GM13976 (cell line): Measurements from ENCODE around the gene RGS5.
"Not testable (repeated sequence)": the region's sequence is repeated elsewhere in the genome, so short reads cannot be mapped to it uniquely, and the experiment has no call there.

Experiments
- DNase-seq: peaks from one replicate; pipeline ENCODE4 v3.0.0; 2012; ENCODE audit warnings: low spot score
- in situ Hi-C: fragments of 300-500 bp; cut with MboI; formaldehyde crosslinking; loops from one replicate; pipeline ENCODE4 v1.12.0; 2022; ENCODE audit warnings: low sequenced_read_pairs, mixed read lengths, inconsistent platforms; ENCODE audit not compliant: unreplicated experiment
- TF ChIP-seq, protein P1 (sequence below): IDR thresholded peaks from 2 replicates; pipeline ENCODE4 v1.5.1; 2012; ENCODE audit warnings: borderline replicate concordance, mild to moderate bottlenecking; ENCODE audit not compliant: insufficient read depth; ENCODE audit errors: extremely low read depth, missing control alignments, control extremely low read depth

RGS5 gene, protein sequence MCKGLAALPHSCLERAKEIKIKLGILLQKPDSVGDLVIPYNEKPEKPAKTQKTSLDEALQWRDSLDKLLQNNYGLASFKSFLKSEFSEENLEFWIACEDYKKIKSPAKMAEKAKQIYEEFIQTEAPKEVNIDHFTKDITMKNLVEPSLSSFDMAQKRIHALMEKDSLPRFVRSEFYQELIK

DNA sequence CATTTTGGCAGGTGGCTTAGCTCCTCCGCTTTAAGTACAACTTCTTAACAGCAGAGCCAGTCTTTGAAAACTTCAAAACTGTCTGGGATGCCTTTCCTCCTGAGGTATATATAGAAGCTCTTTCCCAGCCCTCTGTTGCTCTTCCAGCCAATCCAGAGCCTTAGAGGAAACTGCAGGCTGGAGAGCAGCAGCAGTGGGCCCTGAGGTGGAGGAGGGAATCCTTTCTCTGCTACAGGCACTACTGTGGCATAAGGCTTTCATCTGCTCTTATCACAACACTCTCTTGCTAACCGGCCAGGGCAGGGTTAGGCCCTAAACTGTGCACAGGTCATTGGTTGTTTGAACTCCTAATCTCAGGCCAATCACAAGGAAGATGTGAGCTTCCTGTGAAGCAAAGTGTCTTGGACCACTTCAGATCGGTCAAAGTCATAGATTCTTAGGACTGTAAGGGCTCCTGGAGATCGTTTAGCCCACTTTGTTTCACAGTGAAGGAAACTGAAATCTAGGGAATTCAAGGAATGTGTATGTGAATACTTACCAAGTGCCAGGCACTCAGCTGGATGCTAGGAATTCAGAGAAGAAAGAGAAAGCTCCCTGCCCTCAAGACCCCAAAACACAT lies at the start of gene RGS5:
Gene RGS5 (minus strand): TSS at position 84 of the 619 bp plus-strand sequence. CDS start 81 bp downstream, at position 3.
- no peak for DNase-seq
- in situ Hi-C loops: no loop called here
- TF ChIP-seq, protein P1, sequence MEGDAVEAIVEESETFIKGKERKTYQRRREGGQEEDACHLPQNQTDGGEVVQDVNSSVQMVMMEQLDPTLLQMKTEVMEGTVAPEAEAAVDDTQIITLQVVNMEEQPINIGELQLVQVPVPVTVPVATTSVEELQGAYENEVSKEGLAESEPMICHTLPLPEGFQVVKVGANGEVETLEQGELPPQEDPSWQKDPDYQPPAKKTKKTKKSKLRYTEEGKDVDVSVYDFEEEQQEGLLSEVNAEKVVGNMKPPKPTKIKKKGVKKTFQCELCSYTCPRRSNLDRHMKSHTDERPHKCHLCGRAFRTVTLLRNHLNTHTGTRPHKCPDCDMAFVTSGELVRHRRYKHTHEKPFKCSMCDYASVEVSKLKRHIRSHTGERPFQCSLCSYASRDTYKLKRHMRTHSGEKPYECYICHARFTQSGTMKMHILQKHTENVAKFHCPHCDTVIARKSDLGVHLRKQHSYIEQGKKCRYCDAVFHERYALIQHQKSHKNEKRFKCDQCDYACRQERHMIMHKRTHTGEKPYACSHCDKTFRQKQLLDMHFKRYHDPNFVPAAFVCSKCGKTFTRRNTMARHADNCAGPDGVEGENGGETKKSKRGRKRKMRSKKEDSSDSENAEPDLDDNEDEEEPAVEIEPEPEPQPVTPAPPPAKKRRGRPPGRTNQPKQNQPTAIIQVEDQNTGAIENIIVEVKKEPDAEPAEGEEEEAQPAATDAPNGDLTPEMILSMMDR: no peak

DNA sequence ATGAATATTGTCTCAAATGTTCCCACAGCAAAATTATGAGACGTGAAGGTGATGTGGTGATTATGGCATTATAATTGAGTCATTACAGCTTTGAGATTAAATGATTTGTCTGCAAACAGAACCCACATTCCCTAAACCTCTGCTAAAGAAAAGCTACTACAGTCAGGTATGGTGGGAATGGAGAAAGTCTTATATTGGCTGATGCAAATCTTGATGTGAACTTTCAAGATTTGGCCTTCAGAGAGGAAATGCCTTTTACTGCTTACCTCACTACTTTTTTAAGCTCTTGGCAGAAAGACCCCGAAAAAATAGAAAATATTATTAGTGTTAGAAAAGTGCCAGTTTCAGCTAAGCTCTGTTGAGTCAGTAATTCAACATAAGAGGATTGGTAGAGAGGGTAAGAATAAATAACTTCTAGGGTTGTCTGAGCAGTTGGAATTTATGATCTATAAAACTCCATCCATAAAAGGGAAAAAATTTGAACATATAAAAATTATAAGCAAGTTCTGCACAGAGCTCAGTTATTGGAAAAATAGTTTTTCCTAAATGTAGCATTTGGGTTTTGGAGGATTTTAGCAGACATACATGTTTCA lies 47.8 kb upstream of the RGS5 start:
- DNase-seq: no peak
- in situ Hi-C loops: no loop called here
- TF ChIP-seq, protein P1: no peak

DNA sequence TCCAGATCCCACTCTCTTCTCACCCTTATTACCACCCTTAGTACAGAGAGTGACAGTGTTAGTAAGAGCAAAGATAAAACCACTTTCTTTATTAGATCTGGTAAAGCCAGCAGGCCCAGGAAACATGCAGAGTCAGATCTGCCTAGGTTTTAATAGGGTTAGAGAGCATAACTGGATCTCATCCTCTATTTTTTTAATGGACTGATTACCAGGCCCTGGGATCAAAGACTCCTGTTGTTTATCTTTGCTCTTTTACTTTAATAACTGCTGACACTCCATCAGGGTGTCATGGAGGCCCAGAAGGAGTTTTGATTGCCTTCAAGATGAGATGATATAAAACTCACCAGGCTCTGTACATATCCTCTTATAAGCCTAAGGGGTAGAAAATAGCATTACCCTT lies 45.3 kb upstream of the RGS5 start:
- TF ChIP-seq, protein P1: no peak

DNA sequence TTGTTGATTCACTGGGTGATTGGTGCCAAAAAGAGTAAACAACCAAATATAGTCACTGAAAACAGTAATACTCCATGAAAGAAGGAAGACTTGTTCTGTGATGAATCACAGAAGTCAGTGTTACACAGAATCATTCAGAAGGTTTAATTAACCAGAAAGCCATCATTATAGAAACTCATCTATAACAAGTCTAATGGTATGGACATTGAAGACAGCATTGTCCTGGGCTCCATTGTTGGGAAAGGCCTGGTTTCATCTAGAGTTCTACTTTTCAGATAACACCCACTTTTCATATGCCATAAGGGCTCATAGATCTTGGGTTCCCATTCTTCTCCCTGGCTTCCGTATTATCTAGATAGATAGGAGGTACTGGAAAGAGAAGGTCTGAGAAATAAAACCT lies 41.9 kb upstream of the RGS5 start:
- in situ Hi-C loops, DNase-seq: not testable (repeated sequence)

More for the DNA sequence above, 45.3 kb upstream of the RGS5 start:
- no peak for DNase-seq
- in situ Hi-C loops: no loop called here

DNA sequence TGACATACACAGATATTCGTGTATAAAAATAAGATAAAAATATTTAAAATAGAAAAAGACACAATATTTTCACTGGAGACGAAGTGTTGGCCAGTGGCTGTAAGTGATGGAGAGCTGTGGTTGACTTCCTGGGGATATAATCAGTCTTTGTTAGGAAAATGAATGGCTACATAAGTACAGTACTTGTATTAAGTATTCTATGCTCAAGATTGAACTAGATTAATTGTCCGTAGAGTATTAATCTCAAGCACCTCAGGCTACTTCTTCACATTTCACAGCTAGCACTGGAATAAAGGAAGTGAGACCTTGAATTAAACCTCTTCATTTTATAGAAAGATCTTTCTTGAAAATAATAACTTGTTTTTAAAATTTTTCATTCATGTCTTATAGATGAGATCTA lies 39.0 kb upstream of the RGS5 start:
- in situ Hi-C loops: no loop called here
- no peak for DNase-seq
- TF ChIP-seq, protein P1: no peak

DNA sequence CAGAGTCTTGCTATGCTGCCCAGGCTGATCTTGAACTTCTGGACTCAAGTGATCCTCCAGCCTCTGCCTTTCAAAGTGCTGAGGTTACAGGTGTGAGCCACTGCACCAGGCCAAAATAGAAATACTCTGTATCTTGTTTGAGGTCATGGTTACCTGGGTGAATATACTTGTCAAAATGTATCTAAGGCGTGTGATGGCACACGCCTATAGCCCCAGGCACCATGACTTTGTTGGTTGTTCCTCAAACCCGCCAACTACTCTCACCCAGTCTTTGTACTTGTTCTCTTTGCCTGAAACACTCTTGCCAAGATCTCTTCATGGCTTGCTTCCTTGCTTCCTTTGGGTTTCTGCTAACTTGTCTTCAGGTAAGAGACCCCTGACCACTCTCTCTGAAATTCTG lies 38.0 kb upstream of the RGS5 start:
- TF ChIP-seq, protein P1: no peak
- no peak for DNase-seq
- in situ Hi-C loops: no loop called here

DNA sequence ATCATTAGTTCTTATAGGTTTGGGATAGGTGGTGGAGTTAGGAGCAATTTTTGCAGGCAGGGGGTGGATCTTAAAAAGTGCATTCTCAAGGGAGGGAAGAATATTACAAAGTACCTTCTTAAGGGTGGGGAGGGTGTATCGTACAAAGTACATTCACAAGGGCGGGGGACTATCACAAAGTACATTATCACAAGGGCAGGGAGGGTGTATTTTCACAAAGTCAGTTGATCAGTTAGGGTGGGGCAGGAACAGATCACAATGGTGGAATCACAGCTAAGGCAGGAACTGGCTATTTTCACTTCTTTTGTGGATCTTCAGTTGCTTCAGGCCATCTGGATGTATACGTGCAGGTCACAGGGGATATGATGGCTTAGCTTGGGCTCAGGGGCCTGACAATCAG lies 30.9 kb upstream of the RGS5 start:
- DNase-seq, in situ Hi-C loops: not testable (repeated sequence)
